Ovary (tissue), 9 donors: Measurements from ENCODE around the gene EFCAB5. TPM values are rescaled to one million over a fixed set of nuclear protein-coding genes. Genes with fewer than 3 reads are reported as not detected.
"Not testable (repeated sequence)": the region's sequence is repeated elsewhere in the genome, so short reads cannot be mapped to it uniquely, and the experiment has no call there.

Experiments used
- DNase-seq, 5 donors: peaks; one replicate each; pipeline ENCODE4 v3.0.0-alpha.2; 2019 to 2020
- H3K27ac ChIP-seq, 2 donors: fragments of 200-600 bp; one replicate each; pipeline versions ENCODE4 v1.5.1 to v1.8.0; 2019 to 2022
- H3K27me3 ChIP-seq: fragments of 200-600 bp; one replicate; pipeline ENCODE4 v1.8.0; 2022
- H3K36me3 ChIP-seq: fragments of 200-600 bp; sonication (generic); one replicate; pipeline ENCODE4 v1.5.1; 2019
- H3K4me1 ChIP-seq: one replicate; pipeline ENCODE4 v1.8.1; 2013; ENCODE audit warnings: mild to moderate bottlenecking, moderate library complexity; ENCODE audit not compliant: insufficient read depth
- H3K4me3 ChIP-seq: fragments of 200-600 bp; sonication (generic); one replicate; pipeline ENCODE4 v1.5.1; 2017
- H3K9me3 ChIP-seq, 2 donors: fragments of 200-600 bp in 1 of 2; sonication (generic) in 1 of 2; one replicate each; pipeline versions ENCODE4 v1.5.1 to v1.8.1; 2013 to 2019; ENCODE audit warnings: mild to moderate bottlenecking in 1 of 2, moderate library complexity in 1 of 2
- CTCF ChIP-seq, 3 donors: fragments of 450-650 bp in 2 of 3; fragments of 200-600 bp in 1 of 3; IDR thresholded peaks; one replicate each; pipeline versions ENCODE4 v1.5.1 to v1.8.0; 2016 to 2022; ENCODE audit warnings: antibody characterized with exemption in 3 of 3, mild to moderate bottlenecking in 1 of 3
- EP300 ChIP-seq: sonication (generic); formaldehyde crosslinking; IDR thresholded peaks from one replicate; pipeline ENCODE4 v1.6.1; 2017; ENCODE audit warnings: antibody characterized with exemption
- POLR2A ChIP-seq: fragments of 450-650 bp; IDR thresholded peaks from one replicate; pipeline ENCODE4 v1.6.1; 2017; ENCODE audit warnings: antibody characterized with exemption, mild to moderate bottlenecking, moderate library complexity
- WGBS, 3 donors: extraction: QIAGEN DNeasy Blood & Tissue Kit in 1 of 3; methylation state at CpG; one replicate each; pipeline versions ENCODE4 v1.1.5 to v1.1.7; 2013 to 2017; 5-methylcytosine and 5-hydroxymethylcytosine counted together
- intact Hi-C, 4 donors: fragments of 100-400 bp; cut with DNase I; formaldehyde crosslinking; loops; one replicate each; pipeline versions ENCODE4 v1.11.0 to v1.15.1; 2022 to 2023
- polyA plus RNA-seq, 2 donors: library from polyadenylated mRNA; stranded (reverse); fragments of 200-250 nt in 1 of 2; fragments of 350-450 nt in 1 of 2; fragmentation: Illumina TruSeq in 1 of 2; extraction: RNeasy Lipid Tissue Mini Kit (QIAGEN cat#74804) in 1 of 2; gene quantifications; one replicate each; pipeline ENCODE4 v1.2.3, GENCODE V29; 2013 to 2014
- total RNA-seq, 7 donors: library from RNA; depleted of rRNA in 2 of 7; stranded (reverse); fragments of >200 nt in 2 of 7; fragmentation: NEBNext Ultra II Directional in 3 of 7; extraction: Animal tissue kit (Norgen Biotek cat#: 25700) in 3 of 7; gene quantifications; one replicate each; pipeline versions ENCODE4 v1.1.0 to v1.2.4, GENCODE V29; 2016 to 2023
- donor health status: DM: no; HTN: no; CAD: no; lungs with moderate emphysema.
- donor health status: DM: no; HTN: no; CAD: no.
- donor health status: Bipolar disorder and iron deficiency.
- donor health status: DM: yes; HTN: yes; CAD: no.
- donor health status: DM: no; HTN: no; CAD: no.
- donor health status: DM: yes; HTN: yes; CAD: no.

EFCAB5 gene
- total and polyA plus RNA-seq, 9 donors = 0.05 to 0.32 (median 0.12) TPM; not detected in 5

- no peaks in the 10 kb centered on the region for H3K27me3 ChIP-seq
- H3K36me3 ChIP-seq = no peaks in the 10 kb centered on the region
- DNase-seq = no peak
- H3K4me3 ChIP-seq = no peak overlapping the region
- WGBS, 3 donors = 80 to 85% (median 84%) methylated on average over 3 of the region's 3 CpGs
- H3K4me1 ChIP-seq = peaks cover 1% of the 10 kb centered on the region
- no peak overlapping the region for H3K27ac ChIP-seq
- intact Hi-C loops = no loop called here
- TF ChIP-seq CTCF (IDR thresholded peaks at IDR 0.05) = no peak
- TF ChIP-seq POLR2A = no peak
- no peak for TF ChIP-seq EP300
- H3K9me3 ChIP-seq = no peaks in the 10 kb centered on the region
Observed at GRCh38 chr17:30137158-30137557, 195.7 kb downstream of the EFCAB5 start.

- H3K36me3 ChIP-seq, H3K27ac ChIP-seq, H3K27me3 ChIP-seq, DNase-seq, H3K4me1 ChIP-seq, H3K9me3 ChIP-seq, H3K4me3 ChIP-seq, intact Hi-C loops: not testable (repeated sequence)
- 97 to 99% (median 98%) methylated on average over 6 of the region's 6 CpGs for WGBS, 3 donors
Observed at GRCh38 chr17:30147860-30148259, 206.4 kb downstream of the EFCAB5 start.

GRCh38 chr17:30148376-30148775 lies 206.9 kb downstream of the EFCAB5 start:
- TF ChIP-seq EP300 (no peak), CTCF (IDR thresholded peaks at IDR 0.05) (no peak), POLR2A (no peak)
- Histone ChIP-seq H3K4me3 (no peak overlapping the region), H3K4me1 (no peaks in the 10 kb centered on the region), H3K27me3 (no peaks in the 10 kb centered on the region), H3K36me3 (no peaks in the 10 kb centered on the region), H3K27ac (no peak overlapping the region), H3K9me3 (no peaks in the 10 kb centered on the region)
- 83 to 100% (median 96%) methylated on average over 1 of the region's 1 CpG for WGBS, 3 donors
- DNase-seq = no peak
- intact Hi-C loops = no loop called here

- no peak for TF ChIP-seq CTCF (IDR thresholded peaks at IDR 0.05)
- TF ChIP-seq POLR2A = no peak
- no peak for TF ChIP-seq EP300
- WGBS, 3 donors = 96 to 98% (median 97%) methylated on average over 4 of the region's 4 CpGs
- intact Hi-C loops = no loop called here
- no peaks in the 10 kb centered on the region for H3K4me1 ChIP-seq
- H3K27ac ChIP-seq = no peak overlapping the region
- no peak overlapping the region for H3K4me3 ChIP-seq
- no peak for DNase-seq
- H3K9me3 ChIP-seq = no peaks in the 10 kb centered on the region
- H3K27me3 ChIP-seq = no peaks in the 10 kb centered on the region
- H3K36me3 ChIP-seq = no peaks in the 10 kb centered on the region
Observed at GRCh38 chr17:30151471-30151870, 210.0 kb downstream of the EFCAB5 start.

GRCh38 chr17:30153463-30153862 lies 212.0 kb downstream of the EFCAB5 start:
- Histone ChIP-seq H3K9me3 (no peaks in the 10 kb centered on the region), H3K36me3 (no peaks in the 10 kb centered on the region), H3K27me3 (no peaks in the 10 kb centered on the region), H3K4me1 (no peaks in the 10 kb centered on the region), H3K27ac (no peak overlapping the region), H3K4me3 (no peak overlapping the region)
- no peak for TF ChIP-seq CTCF (IDR thresholded peaks at IDR 0.05)
- TF ChIP-seq EP300 = no peak
- no peak for TF ChIP-seq POLR2A
- intact Hi-C loops = no loop called here
- DNase-seq = no peak
